ENCODE results near the gene RND3.

RND3 gene

DNA sequence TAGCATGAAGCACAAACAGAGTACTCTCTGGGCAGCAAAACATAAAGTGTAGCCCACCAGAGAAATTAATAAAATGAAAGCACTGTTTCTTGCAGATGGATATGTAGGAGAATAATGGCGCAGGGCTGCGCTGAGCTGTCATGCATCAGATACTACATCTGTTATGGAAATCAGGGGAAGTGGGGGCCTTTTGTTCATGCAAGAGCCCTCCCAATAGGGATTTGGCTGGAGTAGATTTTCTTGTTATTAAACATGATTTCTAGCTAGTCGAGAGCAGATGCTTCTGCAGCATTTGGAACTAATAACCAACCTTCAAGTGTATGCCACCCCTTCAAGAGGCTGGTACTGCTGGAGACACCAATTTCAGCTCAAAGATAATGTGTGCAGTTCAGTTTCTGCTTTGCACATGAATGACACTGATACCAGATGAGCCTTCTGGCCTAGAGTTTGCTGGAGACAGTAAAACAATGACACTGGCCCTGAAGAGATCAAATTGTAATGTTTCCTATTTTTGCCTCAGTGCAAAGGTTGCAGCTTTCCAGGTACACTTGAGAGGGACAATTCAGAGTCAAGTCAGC lies 58.0 kb downstream of the RND3 start:
- TF ChIP-seq, protein P1, sequence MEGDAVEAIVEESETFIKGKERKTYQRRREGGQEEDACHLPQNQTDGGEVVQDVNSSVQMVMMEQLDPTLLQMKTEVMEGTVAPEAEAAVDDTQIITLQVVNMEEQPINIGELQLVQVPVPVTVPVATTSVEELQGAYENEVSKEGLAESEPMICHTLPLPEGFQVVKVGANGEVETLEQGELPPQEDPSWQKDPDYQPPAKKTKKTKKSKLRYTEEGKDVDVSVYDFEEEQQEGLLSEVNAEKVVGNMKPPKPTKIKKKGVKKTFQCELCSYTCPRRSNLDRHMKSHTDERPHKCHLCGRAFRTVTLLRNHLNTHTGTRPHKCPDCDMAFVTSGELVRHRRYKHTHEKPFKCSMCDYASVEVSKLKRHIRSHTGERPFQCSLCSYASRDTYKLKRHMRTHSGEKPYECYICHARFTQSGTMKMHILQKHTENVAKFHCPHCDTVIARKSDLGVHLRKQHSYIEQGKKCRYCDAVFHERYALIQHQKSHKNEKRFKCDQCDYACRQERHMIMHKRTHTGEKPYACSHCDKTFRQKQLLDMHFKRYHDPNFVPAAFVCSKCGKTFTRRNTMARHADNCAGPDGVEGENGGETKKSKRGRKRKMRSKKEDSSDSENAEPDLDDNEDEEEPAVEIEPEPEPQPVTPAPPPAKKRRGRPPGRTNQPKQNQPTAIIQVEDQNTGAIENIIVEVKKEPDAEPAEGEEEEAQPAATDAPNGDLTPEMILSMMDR (IDR thresholded peaks at IDR 0.05; ENCODE audit: low read depth, low read length) = no peak
- no peak overlapping the region for H3K4me3 ChIP-seq (ENCODE audit: low read depth, low read length)

DNA sequence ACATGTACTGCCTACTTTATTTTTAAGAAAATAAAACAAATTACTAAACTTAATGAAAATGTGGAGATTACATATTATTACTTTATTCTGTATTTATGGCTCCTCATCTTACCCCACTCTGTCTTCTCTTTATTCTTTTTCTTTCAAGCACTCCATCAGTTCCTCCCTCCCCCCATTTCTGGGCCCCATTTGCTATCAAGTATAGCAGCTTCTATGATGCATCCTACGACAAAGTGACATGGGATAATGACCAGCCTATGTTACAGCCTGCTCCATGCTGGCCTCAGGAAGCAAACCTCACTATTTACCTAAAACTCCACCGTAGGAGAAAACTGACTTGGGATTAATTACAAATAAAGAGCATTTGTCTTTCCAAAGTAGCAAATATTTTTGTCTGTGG lies 58.8 kb downstream of the RND3 start:
- H3K4me3 ChIP-seq (ENCODE audit: low read depth, low read length) = no peak overlapping the region
- TF ChIP-seq, protein P1 (IDR thresholded peaks at IDR 0.05; ENCODE audit: low read depth, low read length) = no peak

DNA sequence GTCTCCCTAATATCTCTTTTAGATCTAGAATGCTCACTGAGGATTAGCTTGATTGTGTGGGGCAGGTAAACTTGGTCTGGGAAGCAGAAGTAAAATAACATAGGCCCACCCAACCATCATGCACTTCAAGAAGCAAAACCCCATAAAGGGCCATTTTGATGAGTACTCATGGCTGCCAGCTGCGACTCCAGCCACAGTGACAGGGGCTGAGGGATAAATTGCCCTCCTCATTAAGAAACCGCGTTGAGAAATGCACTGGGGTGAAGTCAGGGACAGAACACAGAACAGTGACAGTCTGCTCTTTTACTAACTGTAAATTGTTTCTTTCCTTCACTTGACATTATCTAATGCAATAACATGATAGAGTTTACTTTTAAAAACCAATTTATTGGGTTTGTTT lies 60.2 kb downstream of the RND3 start:
- TF ChIP-seq, protein P1 (IDR thresholded peaks at IDR 0.05; ENCODE audit: low read depth, low read length) = no peak
- H3K4me3 ChIP-seq (ENCODE audit: low read depth, low read length) = no peak overlapping the region

DNA sequence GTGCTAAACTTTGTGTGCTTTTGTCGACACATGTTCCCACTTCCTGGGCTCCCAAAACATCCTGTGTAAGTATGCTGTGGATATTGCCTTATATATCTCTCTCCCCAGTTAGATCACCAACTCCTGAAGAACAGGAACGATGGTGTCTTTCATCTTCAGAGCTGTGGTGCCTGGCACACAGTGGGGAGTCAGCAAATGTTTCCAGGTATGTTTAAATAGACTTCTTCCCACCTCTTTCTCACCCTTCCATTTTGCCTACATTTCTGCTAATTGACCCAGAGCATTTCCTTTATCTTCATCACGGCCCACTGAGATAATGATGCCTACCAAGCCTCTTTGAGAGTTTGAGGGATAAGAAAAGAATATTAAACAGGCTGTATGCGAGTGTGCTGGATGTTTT lies 60.7 kb downstream of the RND3 start:
- TF ChIP-seq, protein P1 (IDR thresholded peaks at IDR 0.05; ENCODE audit: low read depth, low read length) = no peak
- H3K4me3 ChIP-seq (ENCODE audit: low read depth, low read length) = no peak overlapping the region

DNA sequence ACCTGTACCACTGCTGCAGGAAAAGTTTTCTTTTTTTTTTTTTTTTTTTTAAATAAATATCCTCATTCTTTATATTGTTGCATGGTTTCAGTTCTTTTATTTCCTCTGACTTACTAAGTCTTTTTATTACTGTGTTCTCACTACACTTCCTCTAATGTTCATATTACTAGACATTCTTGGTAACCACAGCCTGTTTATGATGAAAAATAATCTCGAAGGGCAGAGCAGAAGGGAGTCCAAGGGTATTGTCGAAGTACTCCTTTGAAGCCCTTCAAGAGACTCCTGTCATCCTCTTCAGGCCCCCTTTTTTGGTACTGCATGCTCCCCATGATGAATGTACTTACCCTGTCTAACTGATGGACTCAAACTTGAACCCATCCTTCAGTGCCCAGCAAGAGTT lies 61.2 kb downstream of the RND3 start:
- TF ChIP-seq, protein P1 (IDR thresholded peaks at IDR 0.05; ENCODE audit: low read depth, low read length) = no peak
- no peak overlapping the region for H3K4me3 ChIP-seq (ENCODE audit: low read depth, low read length)

DNA sequence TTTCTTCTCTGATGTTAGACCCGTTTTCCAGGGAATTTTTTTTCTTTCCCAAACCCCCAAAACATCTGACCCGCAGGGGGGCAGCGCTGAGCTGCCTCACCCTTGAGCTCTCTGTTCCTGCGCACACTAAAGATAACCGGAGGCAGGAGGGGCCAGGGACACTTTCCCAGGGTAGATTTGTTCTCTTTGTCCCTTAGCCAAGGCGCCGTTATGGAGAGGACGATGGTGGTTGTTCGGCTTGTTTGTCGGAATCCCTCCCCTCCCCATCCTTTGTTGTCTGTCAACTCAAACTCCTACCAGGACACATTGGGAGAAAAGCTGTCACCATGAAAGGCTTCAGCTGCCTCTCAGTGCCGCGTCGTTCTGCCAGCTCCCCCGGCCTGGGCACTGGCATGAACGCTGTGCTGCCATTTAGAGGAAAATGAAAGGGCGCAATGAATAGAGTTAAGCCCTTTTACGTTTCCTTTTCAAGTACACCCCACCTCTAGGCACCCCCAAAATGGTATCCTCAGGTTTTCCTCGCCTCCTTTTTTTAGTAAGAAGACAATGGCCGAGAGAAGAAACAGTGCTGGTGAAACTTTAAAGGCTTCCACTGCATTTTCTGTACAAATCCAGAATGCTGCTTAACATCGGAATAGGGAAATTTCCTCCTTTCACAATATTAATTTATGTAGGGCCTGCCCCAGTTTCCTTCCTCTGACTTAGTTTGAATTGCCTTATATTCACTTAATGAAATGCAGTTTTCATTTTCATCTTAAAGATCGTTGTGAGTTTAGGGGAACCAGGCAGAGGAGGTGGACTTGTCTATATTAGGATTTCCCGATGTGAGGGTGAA lies 62.1 kb downstream of the RND3 start:
- TF ChIP-seq, protein P1 (IDR thresholded peaks at IDR 0.05; ENCODE audit: low read depth, low read length) = no peak
- no peak overlapping the region for H3K4me3 ChIP-seq (ENCODE audit: low read depth, low read length)

DNA sequence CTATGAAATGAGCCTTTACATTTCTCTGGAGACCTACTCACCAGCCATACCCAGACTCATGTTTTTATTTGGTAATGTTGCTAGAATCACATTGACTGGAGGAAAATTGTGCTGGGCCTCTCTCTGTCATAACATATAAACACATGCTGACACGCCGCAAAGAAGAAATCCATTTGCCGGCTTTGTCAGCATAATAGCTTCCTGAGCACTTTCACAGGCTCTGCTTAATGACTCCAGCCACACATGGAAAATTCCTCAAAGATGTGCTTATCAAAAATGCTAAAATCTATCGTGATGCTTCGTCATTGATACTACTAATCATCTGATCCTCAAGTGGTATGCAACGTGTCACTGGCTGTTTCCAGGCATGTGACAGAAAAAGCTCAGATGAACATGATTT lies 63.1 kb downstream of the RND3 start:
- TF ChIP-seq, protein P1 (IDR thresholded peaks at IDR 0.05; ENCODE audit: low read depth, low read length) = no peak
- H3K4me3 ChIP-seq (ENCODE audit: low read depth, low read length) = no peak overlapping the region

Data from WI38 (cell line).